LNCAP (cell line): Measurements from ENCODE around the gene INSIG1.

Experiments used
- CTCF ChIP-seq: fragments of 450-650 bp; IDR thresholded peaks from 2 replicates; pipeline ENCODE4 v1.5.1; 2017; ENCODE audit warnings: mild to moderate bottlenecking

INSIG1 gene

DNA sequence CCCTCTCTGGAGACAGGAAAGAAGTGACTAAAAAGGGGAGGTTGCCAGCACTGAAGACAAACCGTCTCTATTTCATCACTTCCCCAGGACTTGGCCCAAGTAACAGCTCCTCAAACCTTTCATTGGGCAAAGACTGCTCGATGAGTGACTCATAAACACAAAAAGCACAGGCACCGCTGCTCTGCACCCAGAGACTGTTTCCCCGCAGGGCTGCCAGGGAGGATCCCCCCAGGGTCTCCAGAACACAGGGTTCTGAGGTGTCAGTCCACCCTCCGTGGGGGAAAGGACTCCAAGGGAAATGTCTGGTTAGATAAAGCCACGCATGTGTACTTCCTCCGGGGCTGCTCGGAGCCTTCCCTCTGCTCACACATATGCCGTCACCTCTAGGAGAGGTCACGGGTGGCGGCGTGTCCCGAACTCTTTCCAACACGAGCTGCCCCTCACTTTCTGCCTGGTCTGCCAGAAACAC lies 59.9 kb downstream of the INSIG1 start:
- no peak for TF ChIP-seq CTCF

GRCh38 chr7:155358066-155358947 lies 60.6 kb downstream of the INSIG1 start:
- no peak for TF ChIP-seq CTCF

DNA sequence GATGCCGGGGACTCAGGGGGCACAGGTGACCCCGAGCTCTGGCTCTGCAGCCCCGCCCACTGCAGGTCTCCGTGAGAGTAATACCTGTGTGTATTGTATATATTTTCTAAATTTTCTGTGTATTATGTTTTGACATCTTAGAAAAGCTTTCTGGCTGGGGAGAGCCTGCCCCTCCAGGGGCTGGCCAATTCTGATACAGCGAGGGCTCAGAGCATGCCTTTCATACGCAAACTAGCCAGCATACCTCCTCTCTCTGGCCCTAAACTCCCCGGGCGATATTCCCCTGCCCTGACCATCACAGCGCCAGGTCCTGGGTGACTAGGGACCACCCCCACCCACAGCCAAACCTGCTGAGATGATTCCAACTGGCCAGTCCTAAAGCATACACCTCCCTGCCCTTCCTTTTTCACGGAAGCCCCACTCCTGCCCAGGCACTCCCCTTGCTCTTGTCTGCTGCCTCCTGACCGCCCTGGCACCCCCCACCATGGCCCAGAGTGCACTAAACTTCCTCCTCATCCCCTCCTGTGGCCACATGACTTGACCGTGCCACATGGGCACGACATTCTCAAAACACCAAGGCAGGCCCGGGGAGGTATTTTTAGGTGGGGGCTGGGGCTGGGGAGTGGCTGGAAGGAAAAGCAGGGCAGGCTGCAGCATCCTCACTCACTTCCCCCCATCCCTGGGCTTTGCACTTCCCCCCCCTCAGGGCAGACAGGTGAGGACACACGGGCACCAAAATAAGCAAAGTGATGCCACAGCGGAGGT lies 61.5 kb downstream of the INSIG1 start:
- TF ChIP-seq CTCF = no peak
